OCI-LY3 (cell line): ENCODE data around the gene DRGX.

Experiments used
- EZH2phosphoT487 ChIP-seq: fragments of 200-600 bp; shearing (Covaris generic); IDR thresholded peaks from 2 replicates; pipeline ENCODE4 v1.6.1; 2018; ENCODE audit warnings: antibody characterized with exemption, mixed run types, low read depth
- TF ChIP-seq, protein P1 (sequence below): fragments of 200-600, 300-600 bp; sonication (generic); IDR thresholded peaks from 2 replicates; pipeline ENCODE4 v1.5.1; 2014; ENCODE audit warnings: antibody characterized with exemption, low read length, low read depth

DNA sequence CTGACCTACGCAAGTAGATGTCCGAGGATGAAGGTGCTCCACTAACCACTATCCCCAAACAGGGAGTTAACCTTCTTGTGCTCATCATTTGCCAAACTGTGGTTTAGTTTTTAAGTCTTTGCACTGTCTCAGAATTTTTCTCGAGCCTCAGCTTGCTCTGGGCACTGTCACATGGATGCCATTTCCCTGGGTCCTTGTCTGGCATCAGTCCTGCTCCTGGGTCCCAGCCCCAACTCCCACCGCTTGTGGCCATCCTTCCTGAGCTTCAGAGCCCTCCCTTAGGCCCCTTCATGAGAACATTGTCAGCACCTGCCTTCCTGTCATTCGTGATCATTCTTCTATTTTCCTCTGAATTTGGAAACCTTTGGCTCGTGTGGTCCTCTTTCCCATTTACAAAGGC lies 63.1 kb downstream of the DRGX start:
- TF ChIP-seq, protein P1, sequence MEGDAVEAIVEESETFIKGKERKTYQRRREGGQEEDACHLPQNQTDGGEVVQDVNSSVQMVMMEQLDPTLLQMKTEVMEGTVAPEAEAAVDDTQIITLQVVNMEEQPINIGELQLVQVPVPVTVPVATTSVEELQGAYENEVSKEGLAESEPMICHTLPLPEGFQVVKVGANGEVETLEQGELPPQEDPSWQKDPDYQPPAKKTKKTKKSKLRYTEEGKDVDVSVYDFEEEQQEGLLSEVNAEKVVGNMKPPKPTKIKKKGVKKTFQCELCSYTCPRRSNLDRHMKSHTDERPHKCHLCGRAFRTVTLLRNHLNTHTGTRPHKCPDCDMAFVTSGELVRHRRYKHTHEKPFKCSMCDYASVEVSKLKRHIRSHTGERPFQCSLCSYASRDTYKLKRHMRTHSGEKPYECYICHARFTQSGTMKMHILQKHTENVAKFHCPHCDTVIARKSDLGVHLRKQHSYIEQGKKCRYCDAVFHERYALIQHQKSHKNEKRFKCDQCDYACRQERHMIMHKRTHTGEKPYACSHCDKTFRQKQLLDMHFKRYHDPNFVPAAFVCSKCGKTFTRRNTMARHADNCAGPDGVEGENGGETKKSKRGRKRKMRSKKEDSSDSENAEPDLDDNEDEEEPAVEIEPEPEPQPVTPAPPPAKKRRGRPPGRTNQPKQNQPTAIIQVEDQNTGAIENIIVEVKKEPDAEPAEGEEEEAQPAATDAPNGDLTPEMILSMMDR = no peak
- no peak for TF ChIP-seq EZH2phosphoT487
